Stimulated activated naive CD4-positive, alpha-beta T cell (primary cell): ENCODE results near the gene OR1I1.
"Not testable (repeated sequence)": the region's sequence is repeated elsewhere in the genome, so short reads cannot be mapped to it uniquely, and the experiment has no call there.

Source experiments
- DNase-seq, 6 experiments: peaks; one replicate each; lab custom pipeline; 2025; lab: John Stamatoyannopoulos, UW

OR1I1 gene, protein sequence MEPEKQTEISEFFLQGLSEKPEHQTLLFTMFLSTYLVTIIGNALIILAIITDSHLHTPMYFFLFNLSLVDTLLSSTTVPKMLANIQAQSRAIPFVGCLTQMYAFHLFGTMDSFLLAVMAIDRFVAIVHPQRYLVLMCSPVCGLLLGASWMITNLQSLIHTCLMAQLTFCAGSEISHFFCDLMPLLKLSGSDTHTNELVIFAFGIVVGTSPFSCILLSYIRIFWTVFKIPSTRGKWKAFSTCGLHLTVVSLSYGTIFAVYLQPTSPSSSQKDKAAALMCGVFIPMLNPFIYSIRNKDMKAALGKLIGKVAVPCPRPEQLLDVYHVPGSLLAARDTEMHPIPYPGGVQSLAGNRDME

DNA sequence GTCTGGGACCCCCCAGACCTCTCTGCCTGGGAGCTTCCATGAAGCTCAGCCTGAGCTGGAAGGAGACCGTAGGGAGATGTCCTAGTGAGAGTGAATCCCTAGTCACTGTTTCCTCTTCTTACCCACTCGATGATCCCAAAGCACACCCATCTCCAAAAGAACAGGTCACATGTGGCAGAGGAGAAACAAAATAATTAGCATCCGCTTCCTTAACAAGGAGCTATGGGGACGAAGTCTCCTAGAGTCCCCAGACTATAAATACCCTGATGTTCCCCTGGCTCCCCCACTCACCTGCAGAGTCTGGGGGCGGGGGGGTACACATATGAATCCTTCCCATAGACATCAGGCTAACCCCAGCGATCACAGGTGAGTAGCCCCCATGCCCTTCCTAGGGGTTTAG, at the start of gene OR1I1:
Gene OR1I1 (plus strand): TSS at position 301 of the 400 bp plus-strand sequence. CDS start 4,855 bp downstream, outside the sequence.
- no peak for DNase-seq

DNA sequence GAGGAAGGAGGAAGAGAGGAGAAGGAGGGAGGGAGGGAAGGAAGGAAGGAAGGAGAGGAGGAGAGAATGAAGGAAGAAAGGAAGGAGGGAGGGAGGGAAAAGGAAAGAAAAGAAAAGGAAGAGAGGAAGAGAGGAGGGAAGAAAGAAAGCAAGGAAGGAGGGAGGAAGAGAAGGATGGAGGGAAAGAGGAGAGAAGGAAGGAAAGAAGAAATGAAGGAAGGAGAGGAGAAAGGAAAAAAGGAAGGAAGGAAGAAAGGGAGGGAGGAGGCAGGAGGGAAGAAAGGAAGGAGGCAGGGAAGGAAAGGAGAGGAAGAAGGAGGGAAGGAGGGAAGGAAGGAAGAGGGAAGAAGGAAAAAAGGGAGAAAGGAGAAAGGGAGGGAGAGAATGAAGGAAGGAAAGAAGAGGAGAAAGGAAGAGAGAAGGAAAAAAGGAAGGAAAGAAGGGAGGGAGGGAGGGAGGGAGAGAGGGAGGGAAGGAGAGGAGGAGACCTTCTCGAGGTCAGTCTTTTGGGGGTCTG, 46.2 kb upstream of the OR1I1 start:
- DNase-seq, result no peak

DNA sequence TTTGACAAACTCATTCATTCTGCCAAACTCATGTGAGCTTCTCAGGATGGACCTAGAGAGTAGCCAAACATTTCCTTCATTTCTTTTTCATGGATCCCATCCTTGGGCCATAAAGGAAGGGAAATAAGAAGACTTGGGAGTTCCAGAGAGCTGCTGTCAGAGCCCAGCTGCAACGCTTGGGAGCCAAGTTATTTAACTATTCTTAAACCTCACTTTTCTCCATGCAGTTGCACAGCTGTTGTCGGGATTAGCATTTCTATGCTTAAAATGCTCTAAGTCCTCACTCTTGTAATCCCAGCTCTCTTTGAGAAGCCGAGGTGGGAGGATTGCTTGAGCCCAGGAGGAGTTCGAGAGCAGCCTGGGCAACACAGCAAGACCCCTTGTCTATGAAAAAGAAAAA, 44.4 kb upstream of the OR1I1 start:
- no peak for DNase-seq

DNA sequence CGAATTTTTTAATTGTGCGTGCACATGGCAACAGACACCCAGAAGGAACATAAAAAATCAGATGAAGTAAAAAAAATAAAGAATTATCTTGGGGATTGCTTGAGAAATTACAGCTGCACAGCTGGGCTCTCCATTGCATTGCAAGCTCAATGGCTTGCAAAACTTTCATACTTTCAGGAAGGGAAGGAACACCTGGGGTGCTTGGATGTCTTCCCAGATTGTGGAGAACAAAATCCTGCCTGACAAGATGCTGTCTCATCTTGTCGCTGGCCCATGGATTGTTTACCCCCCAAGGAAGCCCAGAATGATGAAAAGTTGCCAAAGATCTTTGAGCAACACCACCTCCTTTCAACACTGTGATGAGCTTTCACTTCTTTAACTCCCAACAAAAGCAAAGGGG, 43.7 kb upstream of the OR1I1 start:
- DNase-seq, result no peak

DNA sequence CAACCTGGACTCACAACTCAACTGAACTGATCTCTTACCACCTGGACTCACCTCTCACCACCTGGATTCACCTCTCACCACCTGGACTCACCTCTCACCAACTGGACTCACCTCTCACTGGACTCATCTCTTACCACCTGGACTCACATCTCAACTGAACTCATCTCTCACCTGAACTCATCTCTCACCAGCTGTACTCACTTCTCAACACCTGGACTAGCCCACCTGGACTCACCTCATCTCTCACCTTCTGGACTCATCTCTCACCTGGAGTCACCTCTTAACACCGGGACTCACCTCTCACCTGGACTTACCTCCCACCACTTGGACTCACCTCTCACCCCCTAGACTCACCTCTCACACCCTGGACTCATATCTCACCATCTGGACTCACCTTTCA, 40.0 kb upstream of the OR1I1 start:
- DNase-seq, result no peak

DNA sequence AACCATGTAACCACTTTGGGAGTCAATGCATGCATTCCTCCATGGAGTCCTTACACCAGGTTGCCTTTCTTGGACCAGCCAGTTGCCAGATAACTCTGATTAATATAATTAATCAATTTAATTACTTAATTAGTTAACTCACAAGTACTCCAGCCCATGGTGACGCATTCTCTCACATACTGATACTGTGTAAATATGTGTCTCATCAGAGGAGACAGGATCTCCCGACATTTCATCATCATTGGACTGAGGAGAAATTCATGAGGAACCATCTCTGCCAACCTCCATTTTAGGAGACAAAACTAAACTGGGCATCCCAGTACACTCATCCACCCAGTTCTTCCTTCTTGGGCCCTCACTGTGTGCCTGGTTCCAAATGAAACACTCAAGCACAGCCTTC, 39.2 kb upstream of the OR1I1 start:
- DNase-seq, result no peak

DNA sequence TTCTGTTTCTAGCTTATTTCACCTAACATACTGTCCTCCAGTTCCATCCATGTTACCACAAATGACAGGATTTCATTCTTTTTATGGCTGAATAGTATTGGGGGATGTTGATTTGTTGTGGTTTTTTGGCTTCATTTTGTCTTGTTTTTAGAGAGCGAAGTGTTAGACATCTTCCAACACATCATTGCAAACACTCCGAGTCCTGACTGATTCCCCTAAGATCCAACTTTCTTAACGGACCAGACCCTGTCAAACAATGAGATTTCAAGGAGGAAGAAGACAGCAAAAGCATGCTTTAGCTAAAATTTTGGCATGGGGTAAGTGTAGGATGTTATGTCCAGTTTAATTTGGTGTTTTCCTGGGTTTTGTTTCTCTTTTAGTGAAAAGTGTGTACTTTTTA, 36.5 kb upstream of the OR1I1 start:
- DNase-seq, result no peak

DNA sequence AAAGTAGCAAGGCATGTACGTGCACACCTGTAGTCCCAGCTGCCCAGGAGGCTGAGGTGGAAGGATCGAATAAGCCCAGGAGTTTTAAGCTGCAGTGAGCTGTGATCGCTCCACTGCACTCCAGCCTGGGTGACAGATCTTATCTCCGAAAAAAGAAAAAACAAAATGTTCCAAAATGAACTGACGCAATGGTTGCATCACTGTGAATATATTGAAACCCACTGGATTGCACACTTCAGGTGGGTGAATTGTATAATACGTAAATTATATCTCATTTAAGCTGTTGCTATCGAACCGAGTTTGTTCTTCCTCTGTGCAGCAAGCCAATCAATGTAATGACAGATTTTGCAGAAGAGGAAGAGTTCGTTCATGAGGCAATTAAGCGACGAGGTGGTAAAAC, 34.3 kb upstream of the OR1I1 start:
- DNase-seq, result no peak

DNA sequence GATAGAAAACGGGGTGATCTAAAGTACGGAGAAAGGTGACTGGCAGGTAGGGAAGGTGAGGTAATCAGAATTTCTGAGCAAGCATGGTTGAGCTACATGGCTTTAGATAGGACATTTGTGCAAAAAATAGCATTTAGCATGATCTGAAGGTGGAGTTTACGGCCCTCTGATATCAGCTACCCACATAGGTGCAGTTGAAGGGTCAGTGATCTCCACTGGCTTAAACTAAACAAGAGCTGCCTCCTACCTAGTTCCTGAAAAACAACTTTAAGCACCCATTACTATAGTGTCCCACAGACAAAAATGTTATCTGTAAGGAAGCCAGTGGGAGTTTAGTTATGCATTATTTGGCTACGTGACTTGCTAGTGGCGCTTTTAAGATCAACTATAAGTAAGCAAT, 33.9 kb upstream of the OR1I1 start:
- no peak for DNase-seq

DNA sequence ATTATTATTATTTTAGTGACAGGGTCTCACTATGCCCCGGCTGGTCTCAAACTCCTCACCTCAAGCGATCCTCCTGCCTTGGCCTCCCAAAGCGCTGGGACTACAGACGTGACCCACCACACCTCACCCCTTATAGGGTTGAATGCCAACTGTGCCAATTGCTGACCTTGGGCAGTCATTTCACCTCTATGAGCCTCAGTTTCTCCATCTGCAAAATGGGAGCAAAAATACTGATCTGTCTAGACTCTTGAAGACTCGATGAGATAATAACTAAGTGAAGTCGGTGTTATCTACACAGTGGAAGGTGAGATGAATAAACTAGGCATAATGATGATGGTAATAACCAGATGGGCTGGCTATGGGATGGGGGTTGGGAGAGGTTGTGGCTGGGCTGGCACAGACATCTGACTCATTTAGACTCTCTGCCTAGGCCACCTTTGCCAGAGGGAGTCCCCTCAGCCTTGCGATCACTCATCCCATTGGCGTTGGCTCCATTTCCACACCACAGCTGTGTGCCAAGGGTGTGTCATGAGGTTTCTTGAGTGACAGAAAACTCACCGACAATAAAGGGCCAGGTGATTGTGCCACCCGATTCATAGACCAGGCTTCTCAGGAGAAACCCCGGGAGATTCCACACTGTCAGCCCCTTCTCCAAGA, 33.0 kb upstream of the OR1I1 start, which contains the start of gene CASP14:
Gene CASP14 (plus strand): TSS at position 596 of the 657 bp plus-strand sequence. CDS start 2,772 bp downstream, outside the sequence.
- no peak for DNase-seq

DNA sequence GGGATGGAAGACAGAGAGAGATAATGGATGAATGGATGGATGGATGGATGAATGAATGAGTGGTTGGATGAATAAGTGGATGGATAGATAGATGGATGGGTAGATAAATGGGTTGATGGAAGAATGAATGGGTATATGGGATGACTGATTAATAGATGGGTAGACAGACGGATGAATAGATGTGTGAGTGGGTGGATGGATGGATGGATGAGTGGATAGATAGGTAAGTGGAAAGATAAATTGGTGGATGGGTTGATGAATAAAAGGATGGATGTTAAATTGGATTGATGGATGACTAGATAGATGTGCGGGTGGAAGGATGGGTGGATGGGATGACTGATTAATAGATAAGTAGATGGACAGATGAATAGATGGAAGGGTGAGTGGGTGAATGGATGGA, 31.4 kb upstream of the OR1I1 start:
- no peak for DNase-seq

DNA sequence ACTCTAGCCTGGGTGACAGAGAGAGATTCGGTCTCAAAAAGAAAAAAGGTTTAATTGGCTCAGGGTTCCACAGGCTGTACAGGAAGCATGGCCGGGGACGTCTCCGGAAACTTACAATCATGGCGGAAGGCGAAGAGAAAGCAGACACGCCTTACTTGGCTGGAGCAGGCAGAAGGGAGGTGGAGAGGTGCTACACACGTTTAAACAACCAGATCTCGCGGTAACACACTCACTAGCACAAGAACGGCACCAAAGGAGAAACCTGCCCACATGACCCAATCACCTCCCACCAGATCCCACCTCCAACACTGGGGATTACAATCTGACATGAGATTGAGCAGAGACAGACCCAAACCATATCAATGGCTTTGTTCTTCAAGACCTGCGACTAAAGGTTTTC, 20.0 kb upstream of the OR1I1 start:
- no peak for DNase-seq

DNA sequence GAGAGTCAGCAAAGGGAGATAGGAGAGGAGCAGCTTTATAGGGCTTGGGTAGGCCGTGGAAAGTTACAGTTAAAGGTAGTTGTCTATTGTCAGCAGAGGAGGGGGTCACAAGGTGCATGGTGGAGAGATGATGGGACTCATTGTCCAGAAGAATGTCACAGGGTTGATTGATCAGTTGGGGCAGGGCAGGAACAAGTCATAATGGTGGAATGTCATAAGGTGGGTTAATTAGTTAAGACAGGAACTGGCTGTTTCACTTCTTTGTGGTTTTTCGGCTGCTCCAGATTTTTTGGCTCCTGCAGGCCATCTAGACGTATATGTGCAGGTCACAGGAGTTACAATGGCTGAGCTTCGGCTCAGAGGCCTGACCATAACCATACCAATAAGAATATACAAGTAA, 11.6 kb upstream of the OR1I1 start:
- not testable (repeated sequence) for DNase-seq

DNA sequence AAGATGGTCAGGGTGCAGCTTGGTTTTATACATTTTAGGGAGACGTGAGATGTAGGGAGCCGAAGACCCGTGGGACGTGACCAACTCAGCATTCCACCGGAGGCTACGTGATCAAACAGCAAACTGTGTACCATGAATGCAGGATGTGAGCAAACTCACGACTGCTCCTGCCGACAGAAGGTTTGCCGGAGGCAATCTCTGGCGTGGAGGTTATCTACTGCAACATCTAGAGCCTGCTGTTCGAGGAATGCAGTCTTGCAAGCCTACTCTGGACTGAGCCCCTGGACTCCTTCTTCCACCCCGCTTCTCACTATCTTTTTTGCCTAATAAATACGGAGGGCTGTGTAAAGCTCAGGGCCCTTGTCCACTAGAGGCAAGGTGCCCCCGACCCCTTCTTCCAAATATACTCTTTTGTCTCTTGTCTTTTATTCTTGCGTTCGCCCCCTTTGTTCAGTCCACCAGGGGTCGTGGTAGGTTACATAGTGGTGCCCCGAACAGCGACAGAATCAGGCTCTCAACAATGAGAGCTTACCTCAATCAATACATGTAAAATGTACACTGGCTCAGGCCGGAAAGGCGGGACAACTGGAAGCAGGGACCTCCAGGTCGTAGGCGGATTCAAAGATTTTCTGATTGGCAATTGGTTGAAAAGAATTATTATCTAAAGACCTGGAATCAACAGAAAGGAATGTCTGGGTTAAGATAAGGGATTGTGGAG, 8.9 kb upstream of the OR1I1 start:
- DNase-seq, result no peak

DNA sequence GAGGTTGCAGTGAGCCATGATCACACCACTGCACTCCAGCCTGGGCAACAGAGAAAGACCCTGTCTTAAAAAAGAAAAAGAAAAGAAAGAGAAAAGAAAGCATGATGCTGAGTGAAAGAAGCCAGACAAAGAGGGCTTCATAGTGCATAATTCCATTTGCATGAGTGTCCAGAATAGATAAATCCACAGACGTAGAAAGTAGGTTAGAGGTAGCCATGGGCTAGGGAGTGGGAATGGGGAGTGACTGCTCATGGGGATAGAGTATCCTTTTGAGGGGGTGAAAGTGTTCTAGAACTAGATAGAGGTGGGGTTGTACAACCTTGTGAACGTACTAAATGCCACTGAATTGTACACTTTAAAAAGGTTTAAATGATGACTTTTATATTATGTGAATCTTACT, 7.6 kb upstream of the OR1I1 start:
- DNase-seq, result no peak

DNA sequence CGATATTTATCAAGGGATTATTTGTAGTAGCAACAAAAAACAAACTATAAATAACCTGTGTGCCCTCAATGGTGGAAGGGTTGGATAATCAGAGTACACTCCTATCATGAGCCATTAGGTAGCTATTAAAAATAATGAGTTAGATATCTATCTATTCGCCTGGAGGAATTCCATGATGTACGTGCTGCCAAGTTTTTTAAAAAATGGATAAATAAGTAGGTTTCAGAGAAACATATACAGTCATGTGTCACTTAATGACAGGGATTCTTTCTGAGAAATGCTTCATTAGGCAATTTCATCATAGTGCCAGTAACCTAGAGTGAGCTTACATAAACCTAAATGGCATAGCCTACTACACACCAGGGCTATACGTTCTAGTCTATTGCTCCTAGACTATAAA, 6.2 kb upstream of the OR1I1 start:
- DNase-seq, result no peak

DNA sequence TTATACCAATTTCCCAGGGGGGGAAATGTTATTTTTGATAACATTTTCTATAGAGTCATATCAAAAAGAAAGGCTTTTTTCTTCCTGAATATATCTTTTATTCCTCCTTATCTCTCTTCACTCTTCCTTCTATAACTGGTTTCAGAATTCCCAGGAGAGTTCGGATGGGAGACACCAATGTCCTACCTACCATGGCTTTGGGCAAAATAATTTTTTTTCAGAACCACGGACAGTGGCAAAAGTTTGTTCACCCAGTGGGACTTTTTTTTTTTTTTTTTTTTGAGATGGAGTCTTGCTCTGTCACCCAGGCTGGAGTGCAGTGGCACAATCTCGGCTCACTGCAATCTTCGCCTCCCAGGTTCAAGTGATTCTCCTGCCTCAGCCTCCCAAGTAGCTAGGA, 2.0 kb upstream of the OR1I1 start:
- not testable (repeated sequence) for DNase-seq

DNA sequence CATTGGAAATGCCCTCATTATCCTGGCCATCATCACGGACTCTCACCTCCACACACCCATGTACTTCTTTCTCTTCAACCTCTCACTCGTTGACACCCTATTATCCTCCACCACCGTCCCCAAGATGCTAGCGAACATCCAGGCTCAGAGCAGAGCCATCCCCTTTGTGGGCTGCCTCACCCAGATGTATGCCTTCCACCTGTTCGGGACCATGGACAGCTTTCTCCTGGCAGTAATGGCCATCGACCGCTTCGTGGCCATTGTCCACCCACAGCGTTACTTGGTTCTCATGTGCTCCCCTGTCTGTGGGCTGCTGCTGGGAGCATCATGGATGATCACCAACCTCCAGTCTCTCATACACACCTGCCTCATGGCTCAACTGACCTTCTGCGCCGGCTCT, 5.2 kb downstream of the OR1I1 start:
- DNase-seq, result no peak

DNA sequence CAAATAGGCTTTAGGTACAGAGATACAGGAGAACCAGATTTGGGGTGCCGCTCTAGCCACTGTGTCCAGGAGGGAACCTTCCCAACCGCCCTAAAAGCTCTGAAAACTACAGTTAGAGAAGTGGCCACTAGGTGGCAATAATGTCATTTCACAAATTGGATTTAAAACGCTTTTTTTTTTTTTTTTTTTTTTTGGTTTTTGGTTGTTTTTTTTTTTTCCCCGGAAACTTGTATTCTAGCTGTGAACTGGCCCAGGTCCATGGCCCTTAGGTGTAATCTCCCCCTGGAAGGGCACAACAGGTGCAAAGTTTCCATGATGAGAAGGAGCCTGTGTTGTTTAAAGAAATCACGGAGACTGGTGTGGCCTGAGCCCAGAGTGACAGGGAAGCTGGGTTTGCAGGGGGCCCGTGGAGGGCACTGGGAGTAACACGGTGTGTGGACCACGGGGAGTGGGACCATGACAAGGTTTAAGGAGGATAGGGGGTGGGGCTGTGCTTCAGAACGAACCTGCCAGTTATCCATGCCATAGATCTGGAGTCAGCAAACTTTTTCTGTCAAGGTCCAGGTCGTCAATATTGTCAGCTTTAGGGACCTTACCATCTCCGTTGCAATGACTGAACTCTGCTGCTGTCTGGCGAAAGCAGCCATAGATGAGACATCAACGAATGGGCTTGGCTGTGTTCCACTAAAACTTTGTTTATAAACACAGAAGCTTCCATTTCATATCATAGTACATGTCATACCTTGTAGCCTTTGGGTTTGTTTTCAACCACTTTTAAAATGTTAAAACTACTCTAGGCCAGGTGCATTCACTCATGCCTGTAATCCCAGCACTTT, 10.1 kb downstream of the OR1I1 start:
- peak; percentile 9 to 76 (median 46) for DNase-seq

DNA sequence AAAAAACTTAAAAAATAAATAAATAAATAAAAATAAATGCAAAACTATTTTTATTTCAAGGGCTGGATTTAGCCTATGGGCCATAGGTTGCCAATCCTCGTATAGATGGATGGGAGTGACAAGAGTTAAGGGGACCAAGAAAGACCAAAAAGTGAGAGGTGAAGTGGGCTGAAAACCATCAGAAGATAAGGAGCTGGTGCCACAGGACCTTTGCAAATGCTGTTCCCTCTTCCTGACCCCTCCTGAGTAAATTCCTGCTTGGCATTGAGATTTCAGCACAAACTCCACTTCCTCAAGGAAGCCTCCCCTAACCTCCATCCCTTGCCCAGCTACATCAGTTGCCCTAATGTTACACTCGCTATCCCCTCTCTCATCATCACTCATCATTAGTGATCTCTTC, 11.0 kb downstream of the OR1I1 start:
- no peak for DNase-seq

DNA sequence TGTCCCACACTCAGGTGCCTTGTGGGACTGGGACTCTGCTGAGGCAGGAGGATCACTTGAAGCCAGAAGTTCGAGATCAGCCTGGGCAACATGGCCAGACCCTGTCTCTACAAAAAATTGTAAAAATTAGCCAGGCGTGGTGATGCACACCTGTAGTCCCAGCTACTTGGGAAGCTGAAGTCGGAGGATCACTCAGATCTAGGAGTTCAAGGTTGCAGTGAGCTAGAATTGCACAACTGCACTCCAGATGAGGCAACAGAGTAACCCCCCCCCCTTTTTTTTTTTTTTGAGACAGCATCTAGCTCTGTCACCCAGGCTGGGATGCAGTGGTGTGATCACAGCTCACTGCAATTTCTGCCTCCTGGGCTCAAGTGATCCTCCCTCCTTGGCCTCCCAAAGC, 14.2 kb downstream of the OR1I1 start:
- no peak for DNase-seq

DNA sequence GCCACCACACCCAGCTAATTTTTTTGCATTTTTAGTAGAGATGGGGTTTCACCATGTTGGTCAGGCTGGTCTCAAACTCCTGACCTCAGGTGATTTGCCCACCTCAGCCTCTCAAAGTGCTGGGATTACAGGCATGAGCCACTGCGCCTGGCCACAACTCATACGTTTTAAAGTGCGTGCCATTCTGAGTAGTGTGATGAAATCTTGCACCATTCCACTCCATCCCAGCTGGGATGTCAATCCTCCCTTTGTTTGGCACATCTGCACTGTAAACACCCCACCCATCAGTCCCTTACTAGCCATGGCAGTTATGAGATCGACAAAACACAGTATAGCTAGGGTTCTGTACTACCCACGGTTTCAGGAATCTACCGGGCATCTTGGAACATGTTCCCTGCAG, 16.0 kb downstream of the OR1I1 start:
- DNase-seq, result not testable (repeated sequence)
